Stimulated activated CD4-positive, alpha-beta T cell treated with anti-CD3 and anti-CD28 coated beads, Interleukin-4, amount 100 ng/mL, for 24 hours (primary cell): ENCODE measurements around the gene PPP1R15A.
"Not testable (repeated sequence)": the region's sequence is repeated elsewhere in the genome, so short reads cannot be mapped to it uniquely, and the experiment has no call there.

ENCODE experiments used
- DNase-seq: peaks from one replicate; pipeline ENCODE4 v3.0.0-alpha.2; 2020

Gene PPP1R15A

GRCh38 chr19:48859711-48860572 is 12.3 kb upstream of the PPP1R15A start:
- no peak for DNase-seq

- DNase-seq = no peak
Measured at GRCh38 chr19:48861313-48861712, 10.9 kb upstream of the PPP1R15A start.

GRCh38 chr19:48862827-48863226 is 9.4 kb upstream of the PPP1R15A start:
- DNase-seq = no peak

DNA sequence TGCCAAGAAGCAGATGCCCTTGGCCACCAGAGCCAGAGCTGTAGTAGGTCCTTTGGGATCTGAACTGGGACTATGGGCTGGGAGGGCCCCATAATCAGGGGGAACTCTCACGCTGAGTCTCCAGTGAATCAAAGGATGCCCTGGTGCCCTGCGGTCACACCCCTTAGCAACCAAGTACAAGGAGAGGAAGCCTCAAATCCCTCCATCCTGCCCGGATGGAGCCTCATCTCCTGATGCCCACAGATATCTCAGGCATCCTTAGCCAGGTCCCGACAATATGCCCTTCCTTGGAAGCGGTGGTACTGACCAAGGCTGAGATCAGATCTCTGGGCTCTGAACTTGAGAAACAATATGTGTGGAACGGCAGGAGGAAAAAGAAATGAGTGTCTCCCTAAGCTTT is 5.5 kb upstream of the PPP1R15A start:
- DNase-seq = no peak

DNA sequence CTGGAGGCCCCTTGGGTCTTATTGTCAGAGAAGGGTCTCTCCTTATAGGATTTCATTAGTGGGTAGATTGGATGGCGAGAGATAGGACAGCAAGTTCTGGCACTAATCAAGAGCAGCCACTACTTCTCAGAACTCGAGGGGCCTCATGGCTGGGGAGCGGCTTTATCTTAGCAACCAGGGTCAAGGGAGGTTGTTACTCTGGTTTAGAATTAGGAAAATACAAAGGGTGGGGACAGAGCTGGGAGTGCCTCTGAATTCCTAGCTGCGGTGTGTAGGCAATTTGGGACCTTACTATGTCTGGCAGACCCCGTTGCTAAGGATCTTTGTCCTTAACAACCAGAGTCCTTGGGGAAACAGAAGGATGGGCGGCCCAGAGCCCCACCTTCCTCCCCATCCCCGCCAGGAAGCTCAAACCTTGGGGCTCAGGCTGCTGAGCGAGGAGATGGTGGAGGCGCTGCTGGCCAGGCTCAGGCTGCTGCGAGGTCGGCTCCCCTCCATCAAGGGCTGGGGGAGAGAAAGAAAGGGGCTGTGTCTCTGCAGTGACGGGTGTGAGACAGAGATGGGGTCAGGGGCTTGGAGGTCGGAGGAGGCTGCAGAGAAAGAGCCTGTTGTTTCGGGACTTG is 5.0 kb upstream of the PPP1R15A start:
- DNase-seq = no peak

DNA sequence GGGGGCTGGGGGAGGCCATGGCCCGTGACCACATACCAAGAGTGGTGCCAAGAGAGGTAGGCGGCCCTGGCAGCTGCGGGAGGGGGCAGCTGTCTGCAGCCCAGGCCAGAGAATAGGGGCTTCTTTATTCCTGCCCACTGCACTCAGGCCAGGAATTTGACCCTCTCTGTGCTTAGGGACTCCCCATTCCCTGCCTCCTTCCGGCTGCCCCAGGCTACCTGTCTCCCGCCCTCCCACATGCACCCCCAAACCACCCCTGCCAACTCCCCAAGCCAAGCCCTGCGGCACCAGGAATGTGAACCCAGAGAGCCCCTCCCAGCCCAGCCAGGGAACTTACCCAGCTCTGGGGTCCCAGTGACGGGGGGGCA is 4.5 kb upstream of the PPP1R15A start:
- no peak for DNase-seq

DNA sequence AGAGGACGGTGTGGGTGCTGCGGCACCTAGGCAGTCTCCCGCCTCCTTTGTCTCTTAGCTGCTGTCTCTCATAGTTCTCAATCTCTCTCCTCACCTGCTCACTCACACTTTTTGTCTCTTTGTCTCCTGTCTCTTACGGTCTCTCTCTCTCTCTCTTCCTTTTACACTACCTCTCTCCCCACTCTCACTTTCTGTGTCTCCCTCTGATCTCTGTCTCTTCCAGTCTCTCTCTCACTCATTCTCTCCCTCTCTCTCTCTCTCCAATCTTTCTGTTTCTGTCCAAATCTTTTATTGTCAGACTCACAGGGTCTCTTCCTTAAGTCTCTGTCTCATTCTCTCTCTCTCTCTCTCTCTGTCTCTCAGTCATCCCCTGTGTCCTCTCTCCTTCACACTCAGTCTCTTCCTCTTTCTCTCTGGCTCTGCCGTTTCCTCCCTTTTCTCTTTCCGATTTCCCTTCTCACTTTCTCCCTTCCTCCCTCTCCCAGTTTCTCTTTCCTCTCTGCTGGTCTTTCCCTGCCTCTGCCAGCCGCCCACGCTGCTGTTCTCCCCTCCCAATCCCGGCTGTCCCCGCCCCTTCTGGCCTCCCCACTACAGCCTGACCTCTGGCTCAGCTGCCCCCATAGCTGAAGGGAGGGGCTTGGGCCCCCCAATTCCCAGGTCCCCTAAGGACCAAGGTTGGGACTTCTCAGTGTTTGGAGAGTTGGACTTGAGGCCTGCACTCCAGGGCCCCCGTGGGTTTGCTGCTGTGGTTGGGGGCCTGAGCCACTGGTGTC is 3.9 kb upstream of the PPP1R15A start, which contains the start of gene PLEKHA4:
TSS of gene PLEKHA4 (minus strand) at position 504 of the 773 bp plus-strand sequence. CDS start 997 bp downstream, outside the sequence.
- DNase-seq = no peak

GRCh38 chr19:48870048-48870447 is 2.2 kb upstream of the PPP1R15A start:
- no peak for DNase-seq

- not testable (repeated sequence) for DNase-seq
Measured at GRCh38 chr19:48871471-48872181, 595 bp upstream of the PPP1R15A start.

DNA sequence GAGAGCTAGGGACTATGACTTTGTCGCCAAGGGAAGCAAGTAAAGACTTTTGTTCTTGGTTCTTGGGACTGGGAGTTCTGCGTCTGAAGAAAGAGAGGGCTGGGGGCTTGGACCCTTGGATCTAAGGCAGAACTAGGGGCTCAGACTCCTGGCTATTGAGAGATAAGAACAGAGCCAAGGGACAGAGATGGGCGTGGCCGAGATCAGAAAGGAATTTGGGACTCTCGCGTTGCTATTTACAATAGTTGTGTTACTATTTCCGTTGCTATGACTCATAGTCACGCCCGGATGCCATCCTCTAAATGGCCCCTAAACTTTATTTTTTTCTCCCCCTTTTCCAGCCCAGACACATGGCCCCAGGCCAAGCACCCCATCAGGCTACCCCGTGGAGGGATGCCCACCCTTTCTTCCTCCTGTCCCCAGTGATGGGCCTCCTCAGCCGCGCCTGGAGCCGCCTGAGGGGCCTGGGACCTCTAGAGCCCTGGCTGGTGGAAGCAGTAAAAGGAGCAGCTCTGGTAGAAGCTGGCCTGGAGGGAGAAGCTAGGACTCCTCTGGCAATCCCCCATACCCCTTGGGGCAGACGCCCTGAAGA is 759 bp downstream of the PPP1R15A start:
- peak; percentile 82 for DNase-seq

- DNase-seq = no peak
Measured at GRCh38 chr19:48873476-48874302, 1.5 kb downstream of the PPP1R15A start.

- DNase-seq = peak; percentile 19
Measured at GRCh38 chr19:48874303-48875135, 2.3 kb downstream of the PPP1R15A start.

- peak; percentile 69 for DNase-seq
Measured at GRCh38 chr19:48876043-48876981, 4.1 kb downstream of the PPP1R15A start.

GRCh38 chr19:48877855-48878195 is 5.6 kb downstream of the PPP1R15A start:
- DNase-seq = no peak

GRCh38 chr19:48878196-48879024 is 6.2 kb downstream of the PPP1R15A start:
- DNase-seq = peak; percentile 15

DNA sequence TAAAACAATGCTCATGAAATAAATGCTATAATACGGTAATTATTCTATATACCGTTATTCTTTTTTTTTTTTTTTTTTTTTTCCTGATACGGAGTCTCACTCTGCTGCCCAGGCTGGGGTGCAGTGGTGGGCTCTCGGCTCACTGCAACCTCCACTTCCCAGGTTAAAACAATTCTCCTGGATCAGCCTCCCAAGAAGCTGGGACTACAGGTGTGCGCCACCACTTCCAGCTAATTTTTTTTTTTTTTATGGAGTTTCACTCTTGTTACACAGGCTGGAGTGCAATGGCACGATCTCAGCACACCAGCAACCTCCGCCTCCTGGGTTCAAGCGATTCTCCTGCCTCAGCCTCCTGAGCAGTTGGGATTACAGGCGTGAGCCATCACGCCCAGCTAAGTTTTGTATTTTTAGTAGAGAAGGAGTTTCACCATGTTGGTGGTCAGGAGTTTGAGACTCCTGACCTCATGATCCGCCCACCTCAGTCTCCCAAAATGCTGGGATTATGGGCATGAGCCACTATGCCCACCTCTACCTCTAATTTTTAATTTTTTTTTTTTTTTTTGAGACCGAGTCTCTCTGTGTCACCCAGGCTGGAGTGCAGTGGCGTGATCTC is 6.9 kb downstream of the PPP1R15A start:
- DNase-seq = no peak

DNA sequence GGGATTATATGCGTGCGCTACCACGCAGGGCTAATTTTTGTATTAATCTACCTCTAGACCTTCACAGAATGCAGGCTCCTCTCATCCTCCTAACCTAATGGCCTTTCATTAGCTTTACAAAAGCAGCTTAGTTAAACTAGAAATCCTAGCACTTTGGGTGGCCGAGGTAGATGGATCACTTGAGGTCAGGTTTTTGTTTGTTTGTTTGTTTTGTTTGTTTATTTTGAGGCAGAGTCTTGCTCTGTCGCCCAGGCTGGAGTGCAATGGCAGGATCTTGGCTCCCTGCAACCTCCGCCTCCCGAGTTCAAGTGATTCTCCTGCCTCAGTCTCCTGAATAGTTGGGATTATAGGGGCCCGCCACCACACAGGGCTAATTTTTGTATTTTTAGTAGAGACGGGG is 7.5 kb downstream of the PPP1R15A start:
- not testable (repeated sequence) for DNase-seq
